PFSK-1 (cell line): ENCODE results near the gene GC.

Source experiments
- FOXP2 ChIP-seq: optimal IDR thresholded peaks from 2 replicates; pipeline ENCODE3; 2011; ENCODE audit warnings: borderline replicate concordance, control low read depth, inconsistent platforms; ENCODE audit not compliant: insufficient read depth; ENCODE audit errors: extremely low read length, extremely low read depth
- POLR2AphosphoS5 ChIP-seq: IDR thresholded peaks from 2 replicates; pipeline ENCODE4 v1.6.1; 2012; ENCODE audit warnings: low read depth, mild to moderate bottlenecking, control low read depth, low read length, moderate library complexity
- SIN3A ChIP-seq: IDR thresholded peaks from 2 replicates; pipeline ENCODE4 v1.6.1; 2012; ENCODE audit warnings: mild to moderate bottlenecking, low read length, moderate library complexity, borderline replicate concordance; ENCODE audit not compliant: insufficient read depth
- TAF1 ChIP-seq: IDR thresholded peaks from 2 replicates; pipeline ENCODE4 v1.6.1; 2012; ENCODE audit warnings: low read length, control low read depth, borderline replicate concordance; ENCODE audit not compliant: insufficient read depth

GRCh38 chr4:71697031-71697430 lies 86.8 kb downstream of the GC start:
- TF ChIP-seq TAF1 (no peak), POLR2AphosphoS5 (no peak), SIN3A (no peak), FOXP2 (no peak)
